ENCODE data around the gene IQCM.

DNA sequence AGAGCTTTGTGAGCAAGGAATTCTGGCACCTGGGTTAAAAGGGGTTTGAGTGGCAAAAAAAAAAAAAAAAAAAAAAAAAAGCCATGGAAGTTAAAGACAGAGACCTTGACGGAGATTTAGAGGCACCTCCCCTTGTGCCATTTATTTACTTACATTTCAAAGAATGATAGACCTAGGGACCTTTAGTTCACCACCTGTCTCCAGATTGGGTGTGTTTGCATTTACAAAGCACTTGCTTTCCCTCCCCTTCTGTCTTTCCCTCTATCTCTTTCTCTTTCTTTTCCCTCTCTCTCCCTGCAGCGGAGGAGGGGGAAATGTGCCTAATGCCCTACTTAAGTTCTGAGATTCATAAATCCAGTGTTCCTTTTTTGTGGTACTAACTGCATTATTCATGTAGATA lies 116.0 kb downstream of the IQCM start:
- TF ChIP-seq, protein P1, sequence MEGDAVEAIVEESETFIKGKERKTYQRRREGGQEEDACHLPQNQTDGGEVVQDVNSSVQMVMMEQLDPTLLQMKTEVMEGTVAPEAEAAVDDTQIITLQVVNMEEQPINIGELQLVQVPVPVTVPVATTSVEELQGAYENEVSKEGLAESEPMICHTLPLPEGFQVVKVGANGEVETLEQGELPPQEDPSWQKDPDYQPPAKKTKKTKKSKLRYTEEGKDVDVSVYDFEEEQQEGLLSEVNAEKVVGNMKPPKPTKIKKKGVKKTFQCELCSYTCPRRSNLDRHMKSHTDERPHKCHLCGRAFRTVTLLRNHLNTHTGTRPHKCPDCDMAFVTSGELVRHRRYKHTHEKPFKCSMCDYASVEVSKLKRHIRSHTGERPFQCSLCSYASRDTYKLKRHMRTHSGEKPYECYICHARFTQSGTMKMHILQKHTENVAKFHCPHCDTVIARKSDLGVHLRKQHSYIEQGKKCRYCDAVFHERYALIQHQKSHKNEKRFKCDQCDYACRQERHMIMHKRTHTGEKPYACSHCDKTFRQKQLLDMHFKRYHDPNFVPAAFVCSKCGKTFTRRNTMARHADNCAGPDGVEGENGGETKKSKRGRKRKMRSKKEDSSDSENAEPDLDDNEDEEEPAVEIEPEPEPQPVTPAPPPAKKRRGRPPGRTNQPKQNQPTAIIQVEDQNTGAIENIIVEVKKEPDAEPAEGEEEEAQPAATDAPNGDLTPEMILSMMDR (conservative IDR thresholded peaks at IDR 0.05; ENCODE audit: low read length): no peak
- no peak for TF ChIP-seq EZH2phosphoT487 (IDR thresholded peaks at IDR 0.05; ENCODE audit: borderline replicate concordance, low read depth, low read length)
